HG03432 (cell line): ENCODE measurements around the gene PPP2R2C.

Source experiments
- ATAC-seq: cut with Tn5 transposase; IDR thresholded peaks from one replicate; pipeline ENCODE4 v1.9.1; 2021; ENCODE audit warnings: mild to moderate bottlenecking, moderate library complexity; ENCODE audit not compliant: unreplicated experiment

Gene PPP2R2C

GRCh38 chr4:6494431-6495295 is 22.2 kb upstream of the PPP2R2C start:
- no peak for ATAC-seq

- ATAC-seq = no peak
Observed at GRCh38 chr4:6493658-6494304, 21.4 kb upstream of the PPP2R2C start.

- no peak for ATAC-seq
Observed at GRCh38 chr4:6492861-6493657, 20.6 kb upstream of the PPP2R2C start.

- no peak for ATAC-seq
Observed at GRCh38 chr4:6492027-6492590, 19.7 kb upstream of the PPP2R2C start.

- no peak for ATAC-seq
Observed at GRCh38 chr4:6491235-6491634, 18.8 kb upstream of the PPP2R2C start.

GRCh38 chr4:6489927-6490326 is 17.5 kb upstream of the PPP2R2C start:
- no peak for ATAC-seq

GRCh38 chr4:6487466-6487865 is 15.1 kb upstream of the PPP2R2C start:
- ATAC-seq = no peak

GRCh38 chr4:6480534-6481088 is 8.2 kb upstream of the PPP2R2C start:
- ATAC-seq = no peak

- no peak for ATAC-seq
Observed at GRCh38 chr4:6478546-6479220, 6.3 kb upstream of the PPP2R2C start.

GRCh38 chr4:6476893-6477292 is 4.5 kb upstream of the PPP2R2C start:
- ATAC-seq = no peak

GRCh38 chr4:6475492-6476020 is 3.1 kb upstream of the PPP2R2C start:
- ATAC-seq = no peak

- ATAC-seq = no peak
Observed at GRCh38 chr4:6474705-6475457, 2.5 kb upstream of the PPP2R2C start.

- no peak for ATAC-seq
Observed at GRCh38 chr4:6474053-6474568, 1.7 kb upstream of the PPP2R2C start.

GRCh38 chr4:6473264-6474052 is 1.0 kb upstream of the PPP2R2C start:
- no peak for ATAC-seq

GRCh38 chr4:6472008-6472386 is 417 bp downstream of the PPP2R2C start:
- ATAC-seq = no peak

GRCh38 chr4:6471307-6472007 is 957 bp downstream of the PPP2R2C start:
- ATAC-seq = no peak

GRCh38 chr4:6470502-6471306 is 1.7 kb downstream of the PPP2R2C start:
- ATAC-seq = no peak
